ENCODE results near the gene ALDH1A3.
A peak's percentile ranks its signal among the peaks of the same experiment; 100 is the strongest.

ALDH1A3 gene

GRCh38 chr15:100859970-100860828 is 19.4 kb upstream of the ALDH1A3 start:
- no peak for DNase-seq

- DNase-seq: no peak
Observed at GRCh38 chr15:100860829-100861510, 18.7 kb upstream of the ALDH1A3 start.

DNA sequence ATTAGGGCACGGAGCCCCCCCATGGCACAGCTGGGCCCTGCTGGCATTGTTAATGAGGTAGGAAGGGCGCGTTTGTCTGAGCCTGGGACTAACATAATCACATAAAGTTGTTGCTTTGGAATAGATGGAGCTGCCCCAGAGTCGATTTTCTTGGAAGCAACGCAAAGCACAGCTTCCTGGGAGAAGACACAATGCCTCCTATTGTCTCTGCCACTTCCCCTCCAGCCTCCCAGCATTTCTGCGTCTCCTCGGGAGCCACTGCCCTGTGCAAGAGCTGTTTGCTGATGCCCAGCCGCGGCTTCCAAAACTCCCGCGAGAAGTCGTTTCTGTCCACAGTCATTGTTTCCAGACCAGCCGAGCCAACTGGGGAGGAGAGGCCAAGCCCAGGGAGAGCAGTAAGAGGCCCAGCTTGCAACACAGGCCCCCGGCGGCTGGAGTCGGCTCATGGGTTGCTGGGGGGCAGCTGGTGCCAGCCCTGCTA is 18.1 kb upstream of the ALDH1A3 start:
- no peak for DNase-seq

- DNase-seq: no peak
Observed at GRCh38 chr15:100862162-100862561, 17.5 kb upstream of the ALDH1A3 start.

DNA sequence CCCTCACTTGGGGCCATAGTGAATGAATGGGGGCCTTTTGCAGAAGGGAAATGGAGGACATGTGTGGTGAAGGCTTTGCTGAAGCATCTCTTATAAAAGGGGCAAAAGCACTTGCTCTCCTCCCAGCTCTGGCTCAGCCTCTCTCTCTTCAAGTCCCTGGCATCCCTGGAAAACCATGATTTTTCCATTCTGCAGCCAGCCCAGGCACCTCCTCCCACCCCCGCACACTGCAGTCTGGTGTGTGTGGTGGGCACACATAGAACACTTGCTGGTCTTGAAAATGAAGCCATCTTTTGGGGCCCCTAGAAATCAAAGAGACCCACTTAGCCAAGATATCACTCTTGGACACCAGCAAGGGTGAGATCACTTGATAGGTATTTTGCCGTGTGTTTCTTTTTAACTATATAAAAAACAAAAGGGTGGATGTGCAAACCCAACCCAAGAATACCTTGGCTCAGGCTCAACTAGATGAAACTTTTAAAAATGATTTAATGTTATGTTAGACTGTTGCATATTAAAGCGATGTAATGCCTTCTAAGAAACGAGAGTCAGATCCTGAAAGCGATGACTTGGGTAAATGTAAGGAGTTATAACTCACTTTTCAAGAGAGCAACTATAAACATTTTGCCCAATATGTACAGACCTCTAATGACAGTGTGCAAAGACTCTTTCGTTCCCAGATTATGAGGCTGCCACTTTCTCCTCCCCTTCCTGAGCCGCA is 16.4 kb upstream of the ALDH1A3 start:
- no peak for DNase-seq

GRCh38 chr15:100863796-100864267 is 15.8 kb upstream of the ALDH1A3 start:
- DNase-seq: no peak

DNA sequence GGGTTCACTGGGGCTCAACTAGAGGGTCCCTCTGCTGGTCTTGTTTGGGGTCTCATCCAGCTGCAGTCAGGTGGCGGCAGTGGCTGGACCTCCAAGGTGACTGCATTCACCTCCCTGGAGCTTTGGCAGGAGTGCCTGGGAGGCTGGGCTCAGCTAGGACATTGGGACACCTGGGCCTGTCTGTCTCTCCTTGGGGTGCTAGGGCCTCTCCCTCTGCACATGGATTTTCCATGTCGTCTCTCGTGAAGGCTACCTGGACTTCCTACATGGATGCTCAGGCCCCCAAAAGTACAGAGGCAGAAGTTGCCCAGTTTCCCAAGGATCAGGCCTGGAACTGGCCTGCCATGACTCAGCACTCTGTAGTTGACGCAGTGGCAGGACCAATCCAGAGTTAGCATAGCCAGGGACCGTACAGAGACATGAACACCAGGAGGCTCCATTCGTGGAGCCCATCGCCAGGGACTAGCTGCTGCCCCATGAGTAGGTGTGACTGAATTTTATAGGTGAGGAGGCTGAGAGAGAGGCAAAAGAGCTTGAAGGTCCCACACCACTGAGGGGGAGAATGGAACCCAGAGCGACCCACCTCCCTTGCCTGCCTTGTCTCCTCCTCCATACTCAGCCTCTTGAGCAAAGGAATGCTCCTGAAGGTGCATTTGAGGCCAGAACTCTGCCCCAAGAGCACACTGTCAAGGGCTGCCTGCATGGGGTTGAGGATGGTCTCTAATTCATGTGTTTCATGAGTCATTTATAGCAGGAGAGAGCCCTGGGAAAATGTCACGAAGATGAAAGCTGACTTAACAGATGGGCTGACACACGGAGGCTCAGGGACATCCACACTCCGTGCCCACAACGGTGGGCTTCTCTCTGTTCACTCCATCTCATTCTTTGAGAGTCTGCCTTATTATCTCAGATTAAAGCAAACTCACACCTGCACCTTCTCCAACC is 13.0 kb upstream of the ALDH1A3 start:
- DNase-seq: no peak

- no peak for DNase-seq
Observed at GRCh38 chr15:100867433-100867832, 12.2 kb upstream of the ALDH1A3 start.

DNA sequence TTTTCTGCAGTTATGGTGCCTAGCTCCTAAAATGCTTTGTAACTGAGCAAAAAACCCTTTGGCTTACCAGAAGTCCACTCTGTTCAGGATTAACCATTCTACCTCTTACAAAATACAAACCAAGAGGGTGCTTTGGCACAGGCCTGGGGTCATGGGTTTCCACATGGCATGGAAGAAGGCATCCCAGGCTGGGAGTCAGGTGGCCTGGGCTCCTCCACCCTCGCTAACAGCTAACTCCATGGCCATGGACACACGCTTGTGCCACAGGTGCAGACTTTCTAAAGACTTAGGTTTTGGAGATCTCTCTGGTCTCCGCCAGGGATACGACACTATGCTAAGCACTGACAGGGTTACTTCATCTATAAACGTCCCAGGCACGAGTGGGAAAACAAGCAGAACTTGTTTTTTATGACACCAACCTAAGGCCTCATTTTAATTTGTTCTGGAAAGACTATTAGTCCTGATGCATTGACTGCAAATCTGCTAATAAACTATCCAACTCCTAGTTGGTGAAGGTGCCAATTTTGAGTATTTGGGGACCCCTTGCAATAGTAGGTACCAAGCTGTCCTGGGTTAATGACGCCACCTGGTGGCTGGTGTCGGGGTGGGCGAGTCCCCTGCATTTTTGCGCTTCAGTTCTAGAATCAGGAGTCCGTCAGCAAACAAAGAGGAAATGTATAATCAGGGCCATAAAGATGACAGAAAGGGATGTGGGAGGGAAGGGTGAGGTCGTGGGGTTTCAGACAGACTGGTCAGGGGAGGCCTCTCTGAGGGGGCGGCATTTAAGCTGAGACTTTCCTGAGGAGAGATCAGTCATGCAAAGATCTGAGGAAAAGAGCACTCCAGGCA is 10.3 kb upstream of the ALDH1A3 start:
- DNase-seq: no peak

DNA sequence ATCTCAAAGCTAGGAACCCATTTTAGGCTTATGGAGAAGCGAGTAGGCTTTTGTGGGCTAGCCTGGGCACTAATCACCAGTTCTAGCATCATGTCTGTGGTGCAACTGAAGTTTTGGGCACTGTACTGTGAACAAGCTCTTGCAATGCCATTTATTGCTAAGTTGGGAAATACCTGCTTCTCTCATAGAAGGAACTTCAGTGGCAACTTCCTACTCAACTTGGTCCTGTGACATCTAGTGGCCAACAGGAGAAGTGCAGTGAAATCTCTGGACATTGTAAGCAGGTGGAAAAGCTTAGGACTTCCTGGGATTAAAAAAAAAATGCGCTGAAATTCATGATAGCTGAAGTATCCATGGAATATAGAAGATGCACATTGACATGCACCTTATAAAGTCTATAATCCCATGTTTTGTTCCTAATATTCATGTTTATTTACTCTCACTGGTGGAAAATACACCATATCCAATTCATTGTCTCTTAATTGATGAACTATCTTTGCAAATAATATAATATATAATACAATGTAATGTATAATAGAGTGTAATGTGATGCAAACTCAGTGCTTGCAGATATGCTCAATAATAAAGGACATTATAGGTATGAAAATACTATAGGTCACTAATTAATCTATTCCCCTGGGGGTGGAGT is 6.5 kb upstream of the ALDH1A3 start:
- peak; percentile 87 for DNase-seq

DNA sequence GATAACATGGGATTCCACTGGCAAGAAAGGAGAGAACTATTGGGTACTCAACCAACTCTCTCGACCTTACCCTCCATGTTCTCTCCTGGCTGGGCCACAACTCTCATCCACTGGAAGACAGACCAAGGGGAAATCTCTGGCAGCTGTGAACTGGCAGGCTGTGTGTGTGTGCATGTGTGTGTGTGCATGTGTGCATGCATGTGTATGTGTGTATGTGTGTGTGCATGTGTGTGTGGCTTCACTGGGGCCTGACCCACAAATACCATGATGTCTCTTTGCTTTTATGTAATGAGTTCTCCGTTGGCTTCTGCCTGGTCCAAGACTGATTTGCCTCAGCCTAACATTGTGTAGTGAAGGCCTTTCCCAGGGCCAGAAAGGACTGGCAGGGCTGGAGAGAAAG is 4.1 kb upstream of the ALDH1A3 start:
- no peak for DNase-seq

- no peak for DNase-seq
Observed at GRCh38 chr15:100875976-100876375, 3.7 kb upstream of the ALDH1A3 start.

- no peak for DNase-seq
Observed at GRCh38 chr15:100877551-100877950, 2.1 kb upstream of the ALDH1A3 start.

- DNase-seq: no peak
Observed at GRCh38 chr15:100878130-100878529, 1.5 kb upstream of the ALDH1A3 start.

DNA sequence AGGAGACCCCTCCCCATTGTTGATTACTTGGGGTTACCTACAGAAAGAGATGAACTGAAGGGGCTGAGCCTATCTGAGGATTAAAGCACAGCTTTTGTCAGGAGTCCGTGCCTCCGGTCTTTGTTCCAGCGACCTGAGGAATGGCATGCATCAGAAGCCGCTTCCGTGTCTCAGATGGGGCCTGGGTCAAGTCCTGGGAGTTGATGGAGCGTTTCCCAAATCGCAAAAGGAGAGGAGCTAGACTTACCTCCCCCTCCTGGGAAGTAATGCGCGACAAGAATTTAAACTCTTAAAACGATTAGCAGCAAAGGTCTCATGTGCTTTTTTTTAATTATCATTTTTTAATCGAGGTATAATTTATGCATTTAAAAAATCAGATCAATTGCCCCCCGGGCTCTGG is 983 bp upstream of the ALDH1A3 start:
- DNase-seq: no peak

DNA sequence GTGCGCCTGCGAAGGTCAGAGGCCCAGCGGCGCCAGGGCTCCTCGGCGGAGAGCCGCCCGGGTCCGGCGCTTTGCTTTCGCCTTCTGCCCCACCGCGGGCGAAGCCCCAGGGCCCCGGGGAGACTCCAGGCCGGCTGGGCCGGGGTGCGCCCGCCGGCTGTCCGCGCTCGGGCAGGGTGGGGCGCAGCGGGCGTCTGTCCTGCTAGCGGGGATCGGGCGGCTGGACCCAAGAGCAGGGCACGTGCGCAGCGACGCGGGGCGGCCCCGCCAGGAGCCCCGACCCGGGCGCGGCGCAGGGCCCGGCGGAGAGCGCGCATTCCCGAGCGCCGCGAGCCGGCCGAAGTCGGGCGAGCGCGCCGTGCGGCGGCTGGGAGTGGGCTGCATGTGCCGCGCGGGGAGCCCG is 569 bp upstream of the ALDH1A3 start:
- no peak for DNase-seq

- DNase-seq: no peak
Observed at GRCh38 chr15:100880139-100880896, 687 bp downstream of the ALDH1A3 start.

- no peak for DNase-seq
Observed at GRCh38 chr15:100880897-100881242, 1.2 kb downstream of the ALDH1A3 start.

DNA sequence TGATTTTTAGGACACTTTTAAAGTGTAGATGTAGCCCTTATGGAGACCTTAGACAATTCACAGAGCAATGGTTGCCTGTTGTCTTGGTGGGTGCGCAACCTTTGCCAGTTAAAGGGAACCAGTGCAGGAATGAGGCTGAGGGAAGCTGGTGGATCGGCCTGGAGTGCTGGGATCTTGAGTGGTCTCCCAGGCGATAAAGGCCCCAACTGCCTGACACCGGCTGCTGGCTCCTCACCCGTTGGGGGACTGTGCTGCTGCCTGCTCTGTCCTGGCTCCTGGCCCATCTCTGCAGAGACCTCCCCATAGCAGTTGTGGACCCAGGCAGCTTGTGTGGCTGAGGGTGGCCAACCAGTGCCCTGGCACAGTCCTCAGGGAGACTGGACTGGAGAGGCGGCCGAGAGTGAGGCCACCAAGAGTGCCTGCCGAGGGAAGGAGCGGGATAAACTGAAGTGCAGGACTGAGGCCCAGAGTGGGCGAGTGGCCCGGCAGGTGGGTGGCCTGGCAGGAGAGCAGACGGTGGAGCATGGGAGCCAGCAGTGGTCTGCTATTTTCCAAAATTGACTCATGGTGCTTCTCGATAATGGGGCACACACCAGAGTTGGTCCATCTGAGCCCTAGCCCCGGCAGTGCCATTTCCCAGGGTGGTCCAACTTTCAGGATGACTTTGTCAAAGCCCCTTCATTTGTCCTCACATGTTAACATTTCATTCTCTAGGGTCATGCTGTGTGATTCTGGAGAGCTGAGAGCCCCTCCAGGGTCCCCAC is 2.1 kb downstream of the ALDH1A3 start:
- DNase-seq: no peak
